Osteoblast (primary cell): Measurements from ENCODE around the gene NOC2L. TPM values are rescaled to one million over a fixed set of nuclear protein-coding genes. Genes with fewer than 3 reads are reported as not detected.

ENCODE experiments used
- DNase-seq: peaks from one replicate; pipeline ENCODE4 v3.0.0; 2011; ENCODE audit warnings: low spot score, mixed read lengths; ENCODE audit not compliant: insufficient read length; ENCODE audit errors: missing footprints
- H2AFZ ChIP-seq: 2 replicates; pipeline ENCODE4 v1.6.0; 2011; ENCODE audit warnings: mild to moderate bottlenecking, low read length
- H3K27ac ChIP-seq: 2 replicates; pipeline ENCODE4 v1.5.1; 2011; ENCODE audit warnings: mild to moderate bottlenecking, low read depth, low read length, moderate library complexity
- H3K27me3 ChIP-seq: 2 replicates; pipeline ENCODE4 v1.6.0; 2012; ENCODE audit warnings: mild to moderate bottlenecking, control low read depth, inconsistent platforms, low read length, moderate library complexity; ENCODE audit not compliant: insufficient read depth
- H3K36me3 ChIP-seq: 2 replicates; pipeline ENCODE4 v1.5.1; 2011; ENCODE audit warnings: mild to moderate bottlenecking, low read length, control low read depth, moderate library complexity; ENCODE audit not compliant: insufficient read depth
- H3K4me1 ChIP-seq: 2 replicates; pipeline ENCODE4 v1.5.1; 2011; ENCODE audit warnings: mild to moderate bottlenecking, low read length, control low read depth, moderate library complexity; ENCODE audit not compliant: insufficient read depth
- H3K4me2 ChIP-seq: 2 replicates; pipeline ENCODE4 v1.6.0; 2011; ENCODE audit warnings: mild to moderate bottlenecking, low read length; ENCODE audit not compliant: insufficient read depth
- H3K4me3 ChIP-seq: fragments of 200-600 bp; sonication (generic); 3 replicates; pipeline ENCODE4 v1.5.1; 2012; ENCODE audit warnings: mild to moderate bottlenecking, low read length, inconsistent platforms; ENCODE audit not compliant: insufficient read depth
- H3K79me2 ChIP-seq: 2 replicates; pipeline ENCODE4 v1.6.0; 2012; ENCODE audit warnings: mild to moderate bottlenecking, low read length, control low read depth, inconsistent platforms; ENCODE audit not compliant: insufficient read depth
- H3K9me3 ChIP-seq: 2 replicates; pipeline ENCODE4 v1.5.1; 2011; ENCODE audit warnings: low read depth, low read length, control low read depth
- H4K20me1 ChIP-seq: 2 replicates; pipeline ENCODE4 v1.6.0; 2012; ENCODE audit warnings: mild to moderate bottlenecking, low read length, control low read depth; ENCODE audit not compliant: insufficient read depth
- total RNA-seq: library from RNA; depleted of rRNA; stranded (reverse); fragments of >200 nt; gene quantifications from 2 replicates; pipeline ENCODE4 v1.2.3, GENCODE V29; 2012
- TF ChIP-seq, protein P1 (sequence below): IDR thresholded peaks from 2 replicates; pipeline ENCODE4 v1.5.1; 2011; ENCODE audit warnings: mild to moderate bottlenecking, low read depth, low read length, moderate library complexity; ENCODE audit errors: extremely low read depth

NOC2L gene
- total RNA-seq, 1 donor: 47.8 TPM

DNA sequence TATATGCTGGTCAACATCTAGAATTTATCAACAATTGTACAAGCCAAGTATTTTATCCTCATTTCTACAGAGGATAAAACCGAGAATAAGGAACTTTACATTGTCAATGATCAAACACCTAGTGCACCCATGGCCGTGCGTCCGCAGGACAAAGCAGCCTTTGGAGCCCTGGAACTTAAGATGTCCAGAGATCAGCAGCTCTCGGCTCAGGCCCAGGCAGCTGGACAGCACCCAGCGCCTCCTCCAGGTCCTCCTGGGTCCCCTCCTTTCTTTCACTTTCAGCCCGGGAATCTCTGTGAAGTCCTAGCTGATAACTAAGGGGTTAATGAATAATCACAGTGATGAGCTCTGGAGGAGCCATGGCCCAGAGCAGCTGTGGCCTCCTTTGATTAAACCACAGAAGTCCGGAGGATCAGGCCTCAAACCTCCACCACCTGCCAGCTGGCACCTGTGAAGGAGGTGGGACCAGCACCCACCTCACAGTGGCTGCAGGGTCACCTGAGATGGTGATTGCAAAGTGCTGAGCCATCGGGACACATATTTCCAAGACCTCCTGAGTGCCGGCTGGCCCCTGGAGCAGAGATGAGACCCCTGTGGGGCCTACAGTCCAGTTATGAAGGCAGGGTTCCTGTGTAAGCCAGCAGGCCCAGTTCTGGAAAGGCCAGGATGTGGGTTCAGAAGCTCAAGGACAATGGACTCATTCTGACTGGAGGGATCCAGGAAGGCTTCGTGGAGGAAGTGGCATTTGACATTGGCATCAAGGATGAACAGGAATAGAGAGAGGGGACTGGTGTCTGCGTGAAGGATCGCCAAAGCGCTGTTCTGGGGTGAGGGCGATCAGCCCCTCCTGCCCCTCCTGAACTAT is 46.9 kb downstream of the NOC2L start:
- Histone ChIP-seq H4K20me1 (no peaks in the 10 kb centered on the region), H3K9me3 (no peaks in the 10 kb centered on the region), H3K27me3 (peaks cover 33% of the 10 kb centered on the region), H3K4me1 (peaks cover 14% of the 10 kb centered on the region), H2AFZ (no peak overlapping the region), H3K27ac (no peak overlapping the region), H3K4me3 (no peak overlapping the region), H3K79me2 (no peaks in the 10 kb centered on the region), H3K36me3 (no peaks in the 10 kb centered on the region), H3K4me2 (no peak overlapping the region)
- DNase-seq: peak; percentile 89
- TF ChIP-seq, protein P1, sequence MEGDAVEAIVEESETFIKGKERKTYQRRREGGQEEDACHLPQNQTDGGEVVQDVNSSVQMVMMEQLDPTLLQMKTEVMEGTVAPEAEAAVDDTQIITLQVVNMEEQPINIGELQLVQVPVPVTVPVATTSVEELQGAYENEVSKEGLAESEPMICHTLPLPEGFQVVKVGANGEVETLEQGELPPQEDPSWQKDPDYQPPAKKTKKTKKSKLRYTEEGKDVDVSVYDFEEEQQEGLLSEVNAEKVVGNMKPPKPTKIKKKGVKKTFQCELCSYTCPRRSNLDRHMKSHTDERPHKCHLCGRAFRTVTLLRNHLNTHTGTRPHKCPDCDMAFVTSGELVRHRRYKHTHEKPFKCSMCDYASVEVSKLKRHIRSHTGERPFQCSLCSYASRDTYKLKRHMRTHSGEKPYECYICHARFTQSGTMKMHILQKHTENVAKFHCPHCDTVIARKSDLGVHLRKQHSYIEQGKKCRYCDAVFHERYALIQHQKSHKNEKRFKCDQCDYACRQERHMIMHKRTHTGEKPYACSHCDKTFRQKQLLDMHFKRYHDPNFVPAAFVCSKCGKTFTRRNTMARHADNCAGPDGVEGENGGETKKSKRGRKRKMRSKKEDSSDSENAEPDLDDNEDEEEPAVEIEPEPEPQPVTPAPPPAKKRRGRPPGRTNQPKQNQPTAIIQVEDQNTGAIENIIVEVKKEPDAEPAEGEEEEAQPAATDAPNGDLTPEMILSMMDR: no peak

DNA sequence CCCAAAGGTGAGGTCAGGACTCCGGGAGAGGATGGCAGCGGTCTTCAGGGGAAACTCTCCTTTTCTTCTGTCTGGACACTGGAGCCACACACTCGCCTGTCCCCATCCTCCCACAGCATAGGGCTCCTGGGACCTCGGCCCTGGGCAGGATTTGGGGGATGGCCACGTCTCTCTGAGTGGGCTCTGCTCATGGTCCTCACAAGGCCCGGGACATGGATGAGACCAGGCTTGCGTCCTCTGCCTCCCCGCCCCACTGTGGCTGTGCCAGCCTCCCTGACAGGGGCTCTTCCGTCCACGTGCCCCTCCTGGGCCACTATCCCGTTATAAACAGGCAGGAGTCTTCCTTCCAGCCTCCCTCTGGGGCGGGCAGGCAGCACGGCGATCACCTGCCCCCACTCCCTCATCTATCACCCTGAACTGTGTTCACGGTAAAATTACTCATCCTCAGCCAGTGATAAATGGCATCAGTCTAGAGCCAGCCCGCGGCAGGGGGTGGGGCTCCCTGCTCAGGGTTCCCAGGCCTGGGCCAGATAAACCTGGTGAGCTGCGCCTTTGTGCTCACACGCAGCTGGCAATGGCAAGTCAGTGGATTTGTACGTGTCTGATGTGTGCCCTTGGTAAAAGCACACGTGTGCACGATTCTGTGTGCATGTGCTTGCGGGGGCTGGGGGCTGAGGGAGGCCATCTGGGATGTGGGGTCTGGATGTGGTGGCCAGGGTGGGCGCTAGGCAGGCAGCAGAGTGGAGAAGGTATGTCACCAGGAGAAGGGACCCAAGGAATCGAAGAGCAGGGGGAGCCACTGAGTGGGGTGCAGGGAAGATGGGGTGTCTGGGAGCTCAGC is 48.0 kb downstream of the NOC2L start:
- peak overlapping the region; percentile 47 for H3K4me3 ChIP-seq
- TF ChIP-seq, protein P1: no peak
- peak; percentile 93 for DNase-seq
- peak overlapping the region; percentile 51 for H3K4me2 ChIP-seq
- H3K79me2 ChIP-seq: no peaks in the 10 kb centered on the region
- H3K36me3 ChIP-seq: no peaks in the 10 kb centered on the region
- H3K9me3 ChIP-seq: no peaks in the 10 kb centered on the region
- H4K20me1 ChIP-seq: no peaks in the 10 kb centered on the region
- H3K27ac ChIP-seq: no peak overlapping the region
- H2AFZ ChIP-seq: no peak overlapping the region
- peaks cover 24% of the 10 kb centered on the region for H3K4me1 ChIP-seq
- H3K27me3 ChIP-seq: peaks cover 24% of the 10 kb centered on the region

DNA sequence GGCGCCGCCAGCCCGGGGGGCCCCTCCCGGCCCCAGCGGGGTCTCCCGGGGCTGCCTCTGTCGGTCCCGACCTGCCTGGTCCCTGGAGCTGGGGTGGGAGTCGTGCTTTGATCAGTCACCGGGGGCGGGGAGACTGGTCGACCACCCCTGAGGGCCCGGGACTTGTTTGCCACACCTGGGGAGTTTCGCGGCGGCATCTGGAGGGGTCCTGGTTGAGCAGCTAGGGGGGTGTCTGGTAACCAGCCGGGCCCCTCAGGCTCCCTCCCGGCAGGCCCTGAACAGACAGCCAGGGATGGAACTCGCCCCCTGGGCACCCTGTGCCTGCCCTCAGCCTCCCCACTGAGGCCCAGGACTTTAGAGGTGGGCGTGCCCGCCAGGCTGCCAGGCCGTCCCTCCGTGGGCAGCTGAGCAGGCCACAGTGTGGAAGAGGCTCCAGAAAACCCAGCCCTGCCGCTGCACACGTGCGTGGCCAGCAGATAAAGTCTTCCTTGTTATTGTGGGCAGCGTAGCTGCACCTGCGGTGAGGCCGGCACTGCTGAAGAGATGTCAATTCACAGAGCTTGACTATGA is 48.7 kb downstream of the NOC2L start:
- Histone ChIP-seq H4K20me1 (no peaks in the 10 kb centered on the region), H3K4me2 (peak overlapping the region; percentile 51), H3K4me3 (peak overlapping the region; percentile 47), H3K27me3 (peaks cover 17% of the 10 kb centered on the region), H3K27ac (no peak overlapping the region), H3K36me3 (no peaks in the 10 kb centered on the region), H3K9me3 (no peaks in the 10 kb centered on the region), H3K4me1 (peaks cover 25% of the 10 kb centered on the region), H3K79me2 (no peaks in the 10 kb centered on the region), H2AFZ (no peak overlapping the region)
- DNase-seq: peak; percentile 91
- TF ChIP-seq, protein P1: no peak
